ENCODE data around the gene CBARP.
"Not testable (repeated sequence)": the region's sequence is repeated elsewhere in the genome, so short reads cannot be mapped to it uniquely, and the experiment has no call there.

The CBARP gene

DNA sequence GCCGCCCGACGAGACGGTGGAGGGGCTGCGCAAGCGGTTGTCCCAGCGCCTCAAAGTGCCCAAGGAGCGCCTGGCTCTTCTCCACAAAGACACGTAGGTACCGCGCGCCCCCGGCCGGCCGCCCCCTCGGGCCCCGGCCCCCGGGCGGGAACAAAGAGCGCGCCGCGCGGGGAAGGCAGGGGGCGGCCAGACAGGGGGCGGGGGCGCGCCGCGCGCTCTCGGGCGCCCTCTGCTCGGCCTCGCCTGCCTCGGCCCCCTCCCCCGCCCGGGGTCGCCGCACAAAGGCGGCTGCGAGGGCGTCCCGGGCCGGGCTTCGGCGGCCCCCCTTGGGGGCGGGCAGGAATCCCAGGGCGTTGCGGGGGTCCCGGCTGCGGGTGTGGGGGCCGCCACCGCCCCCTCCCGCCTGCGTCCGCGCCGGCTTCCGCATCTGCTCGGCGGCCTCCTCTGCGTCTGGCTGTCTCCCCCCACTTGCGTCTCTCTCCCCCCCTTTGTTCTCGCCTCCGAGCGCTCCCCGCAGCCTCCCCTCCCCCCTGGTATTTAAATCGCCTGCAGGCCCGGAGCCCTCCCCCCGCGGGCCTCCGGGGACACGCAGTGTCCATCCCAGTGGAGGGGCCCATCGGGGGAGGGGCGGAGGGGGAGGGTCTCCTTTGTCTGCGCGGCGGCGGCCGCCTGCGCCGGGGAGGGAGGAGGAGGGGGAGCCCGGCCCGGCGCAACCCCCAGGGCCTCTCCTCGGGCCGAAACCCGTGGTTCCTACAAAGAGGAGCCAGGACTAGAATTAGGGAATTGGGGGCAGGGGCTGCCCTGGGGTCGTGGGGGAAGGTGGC lies 12.8 kb upstream of the CBARP start:
- FAIRE-seq, result no peak

DNA sequence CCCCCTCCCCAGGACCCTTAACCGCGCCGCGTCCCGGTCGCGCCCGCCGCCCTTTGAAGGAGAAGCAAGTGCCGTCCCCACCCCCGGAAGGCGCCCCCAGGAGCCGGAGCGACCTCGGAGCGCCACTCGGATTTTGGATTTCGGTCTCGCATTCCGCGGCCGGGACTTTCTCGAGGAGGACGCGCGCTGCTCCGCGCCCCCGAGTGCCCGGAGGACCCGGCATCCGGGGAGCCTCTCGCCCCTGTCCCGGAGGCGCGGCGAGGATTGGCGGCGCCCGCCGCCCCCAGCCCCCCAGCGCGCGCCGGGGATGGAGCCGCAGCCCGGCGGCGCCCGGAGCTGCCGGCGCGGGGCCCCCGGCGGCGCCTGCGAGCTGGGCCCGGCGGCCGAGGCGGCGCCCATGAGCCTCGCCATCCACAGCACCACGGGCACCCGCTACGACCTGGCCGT lies 12.2 kb upstream of the CBARP start:
- FAIRE-seq, result no peak

DNA sequence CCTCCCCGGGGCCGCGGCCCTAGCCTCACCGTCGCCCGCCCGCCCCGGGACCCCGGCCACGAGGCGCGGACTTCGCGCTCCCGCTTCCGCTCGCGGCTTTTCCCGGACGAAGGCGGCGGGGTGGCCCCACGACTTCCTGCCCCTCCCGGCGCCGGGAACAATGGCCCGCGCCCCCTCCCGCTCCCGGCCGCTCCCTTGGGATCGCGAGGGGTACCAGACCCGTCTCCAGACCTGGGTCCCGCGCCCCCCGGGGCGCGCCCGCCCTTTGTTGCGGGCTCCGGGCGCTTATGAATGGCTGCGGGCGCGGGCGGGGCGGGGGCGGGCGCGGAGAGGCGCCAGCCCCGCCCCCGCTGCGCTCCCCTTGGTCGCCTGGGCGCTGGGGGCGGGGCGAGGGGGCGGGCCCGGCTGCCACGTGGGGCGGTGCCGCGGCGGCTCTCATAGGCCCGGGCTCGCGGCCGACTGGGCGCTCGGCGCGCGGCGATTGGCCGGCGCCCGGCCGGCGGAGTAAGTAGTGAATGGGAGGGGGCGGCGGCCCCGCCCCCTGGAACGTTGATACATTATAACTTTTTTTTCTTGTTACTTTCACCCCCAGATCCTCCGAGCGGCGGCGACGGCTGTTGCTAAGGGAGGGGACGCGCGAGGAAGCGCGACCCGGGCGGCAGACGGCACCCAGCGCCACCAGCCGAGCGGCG lies 11.6 kb upstream of the CBARP start:
- FAIRE-seq, result no peak

GRCh38 chr19:1248786-1249297 lies 11.0 kb upstream of the CBARP start:
- no peak for FAIRE-seq

- FAIRE-seq, result no peak
These were observed 10.5 kb upstream of the CBARP start, which contains the start of gene MIDN for GRCh38 chr19:1248139-1248785. MIDN (plus strand) TSS chr19:1248583; CDS start chr19:1250297, 1,714 bp downstream.

- FAIRE-seq, result no peak
These were observed 9.9 kb upstream of the CBARP start for GRCh38 chr19:1247748-1248138.

DNA sequence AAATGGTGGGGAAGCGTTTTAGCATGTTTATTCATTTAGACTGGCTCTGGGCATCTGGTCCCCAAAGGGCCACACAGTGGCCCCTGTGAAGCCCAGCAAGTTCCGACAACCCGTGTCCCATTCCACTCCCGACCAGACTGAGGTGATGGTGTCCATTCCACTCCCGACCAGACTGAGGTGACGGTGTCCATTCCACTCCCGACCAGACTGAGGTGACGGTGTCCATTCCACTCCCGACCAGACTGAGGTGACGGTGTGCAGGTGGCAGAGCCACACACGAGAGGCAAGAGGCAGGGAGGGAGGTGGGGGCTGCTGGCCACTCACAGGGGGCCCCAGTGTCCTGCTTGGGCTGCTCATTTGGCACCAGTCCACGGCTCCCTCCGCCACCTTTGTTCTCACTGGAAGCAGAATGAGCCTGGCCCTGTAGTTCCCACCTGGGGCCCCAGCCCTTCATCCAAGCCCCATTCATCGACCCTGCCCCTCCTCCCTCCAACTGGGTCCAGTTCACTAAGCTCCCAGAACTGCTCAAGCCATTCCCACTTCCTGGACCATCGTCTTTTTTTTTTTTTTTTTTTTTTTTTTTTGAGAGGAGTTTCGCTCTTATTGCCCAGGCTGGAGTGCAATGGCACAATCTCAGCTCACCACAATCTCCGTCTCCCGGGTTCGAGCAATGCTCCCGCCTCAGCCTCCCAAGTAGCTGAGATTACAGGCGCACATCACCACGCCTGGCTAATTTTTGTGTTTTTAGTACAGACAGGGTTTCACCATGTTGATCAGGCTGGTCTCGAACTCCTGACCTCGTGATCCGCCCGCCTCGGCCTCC lies 8.7 kb upstream of the CBARP start:
- not testable (repeated sequence) for FAIRE-seq

DNA sequence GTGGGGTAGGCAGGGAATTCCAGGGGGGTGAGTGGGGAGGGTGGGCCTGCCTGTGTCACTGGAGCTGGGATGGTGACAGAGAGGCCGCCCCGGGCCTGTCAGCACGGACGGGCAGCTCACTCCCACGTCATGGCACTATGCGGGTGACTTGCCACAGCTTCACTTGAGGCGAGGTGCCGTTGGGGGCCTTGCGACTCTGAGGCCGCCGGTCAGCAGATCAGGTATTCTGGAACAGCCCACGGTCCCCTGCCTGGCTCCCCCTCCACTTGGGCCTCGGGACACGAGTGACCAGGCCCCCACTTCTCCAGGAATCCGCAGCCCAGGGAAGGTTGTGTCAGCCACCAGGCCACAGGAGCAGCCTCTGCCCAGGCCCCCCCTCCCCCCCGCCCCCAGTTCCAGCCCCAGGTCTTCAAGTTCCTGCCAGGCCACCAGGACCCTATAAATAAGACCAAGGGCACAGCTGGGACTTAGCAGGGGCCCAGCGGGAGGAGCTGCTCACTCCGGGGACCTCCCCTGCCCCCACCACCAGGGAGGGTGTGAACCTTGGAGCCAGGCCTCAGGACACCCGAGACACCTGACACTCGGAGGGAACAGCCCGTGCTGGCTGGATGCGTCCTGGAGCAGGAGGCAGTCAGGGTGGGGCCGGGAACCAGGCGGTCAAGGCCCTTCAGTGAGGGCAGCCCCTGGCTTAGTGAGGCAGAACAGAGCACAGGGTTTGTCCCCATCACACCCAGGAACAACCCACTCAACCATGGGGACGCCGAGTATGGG lies 7.9 kb upstream of the CBARP start:
- FAIRE-seq, result no peak

DNA sequence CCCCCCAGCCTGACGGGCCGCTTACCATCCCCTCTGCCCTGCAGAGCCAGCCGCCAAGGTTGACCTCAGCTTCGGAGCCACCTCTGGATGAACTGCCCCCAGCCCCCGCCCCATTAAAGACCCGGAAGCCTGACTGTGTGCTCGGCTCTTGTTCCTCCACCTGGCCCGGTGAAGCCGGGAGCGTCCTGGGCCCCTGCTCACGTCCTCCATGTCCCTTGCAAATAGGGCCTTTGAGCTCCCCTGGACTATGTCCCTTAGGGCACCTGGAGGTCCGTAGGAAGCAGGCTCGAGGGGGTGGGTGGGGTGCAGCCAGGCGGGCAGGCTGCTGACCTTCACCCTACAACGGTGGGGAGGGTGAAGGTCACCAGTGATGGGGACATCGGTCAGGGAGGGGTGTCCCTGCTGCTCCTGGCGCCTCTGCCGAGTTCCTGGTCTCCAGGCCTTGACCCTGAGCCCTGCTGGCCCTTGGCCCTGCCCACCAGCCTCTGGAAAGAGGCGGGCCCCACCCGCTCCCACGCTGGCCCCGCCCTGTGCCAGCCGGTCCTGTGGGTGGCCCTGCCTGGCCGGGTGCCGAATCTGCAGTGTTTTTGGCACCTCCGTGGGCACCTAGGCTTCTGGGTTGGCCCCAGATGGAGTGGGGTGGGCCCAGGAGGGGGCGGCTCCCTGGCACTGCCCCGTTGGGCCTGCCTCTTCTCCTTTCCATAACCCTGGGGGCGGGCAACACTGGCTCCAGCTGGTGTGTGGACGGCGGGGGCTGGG lies 7.1 kb upstream of the CBARP start:
- FAIRE-seq, result no peak

DNA sequence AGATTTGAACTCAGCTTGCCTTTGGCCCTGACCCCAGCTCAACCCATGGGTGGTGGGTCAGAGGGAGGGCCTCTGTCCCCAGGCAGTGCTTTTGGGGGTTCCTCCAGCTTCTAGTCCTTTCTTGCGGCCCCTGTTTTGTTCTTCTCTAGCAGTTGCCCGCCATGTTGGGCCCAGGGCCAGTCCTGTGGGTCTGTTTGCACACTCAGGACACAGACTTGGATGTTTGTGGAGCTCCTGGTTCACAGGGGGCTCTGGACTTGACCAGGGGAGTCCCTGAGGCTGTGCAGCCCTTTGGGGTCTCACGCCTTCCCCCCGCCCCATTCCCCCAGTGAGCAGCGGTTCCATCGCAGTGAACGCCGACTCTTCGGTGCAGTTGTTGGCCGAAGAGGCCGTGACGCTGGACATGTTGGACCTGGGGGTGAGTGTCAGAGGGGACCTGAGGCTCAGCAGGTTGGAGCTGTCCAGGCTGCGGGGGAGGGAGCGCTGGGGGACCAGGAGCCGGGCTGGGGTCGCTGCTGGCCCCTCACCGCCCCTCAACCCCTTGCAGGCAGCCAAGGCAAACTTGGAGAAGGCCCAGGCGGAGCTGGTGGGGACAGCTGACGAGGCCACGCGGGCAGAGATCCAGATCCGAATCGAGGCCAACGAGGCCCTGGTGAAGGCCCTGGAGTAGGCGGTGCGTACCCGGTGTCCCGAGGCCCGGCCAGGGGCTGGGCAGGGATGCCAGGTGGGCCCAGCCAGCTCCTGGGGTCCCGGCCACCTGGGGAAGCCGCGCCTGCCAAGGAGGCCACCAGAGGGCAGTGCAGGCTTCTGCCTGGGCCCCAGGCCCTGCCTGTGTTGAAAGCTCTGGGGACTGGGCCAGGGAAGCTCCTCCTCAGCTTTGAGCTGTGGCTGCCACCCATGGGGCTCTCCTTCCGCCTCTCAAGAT lies 6.2 kb upstream of the CBARP start:
- FAIRE-seq, result no peak

DNA sequence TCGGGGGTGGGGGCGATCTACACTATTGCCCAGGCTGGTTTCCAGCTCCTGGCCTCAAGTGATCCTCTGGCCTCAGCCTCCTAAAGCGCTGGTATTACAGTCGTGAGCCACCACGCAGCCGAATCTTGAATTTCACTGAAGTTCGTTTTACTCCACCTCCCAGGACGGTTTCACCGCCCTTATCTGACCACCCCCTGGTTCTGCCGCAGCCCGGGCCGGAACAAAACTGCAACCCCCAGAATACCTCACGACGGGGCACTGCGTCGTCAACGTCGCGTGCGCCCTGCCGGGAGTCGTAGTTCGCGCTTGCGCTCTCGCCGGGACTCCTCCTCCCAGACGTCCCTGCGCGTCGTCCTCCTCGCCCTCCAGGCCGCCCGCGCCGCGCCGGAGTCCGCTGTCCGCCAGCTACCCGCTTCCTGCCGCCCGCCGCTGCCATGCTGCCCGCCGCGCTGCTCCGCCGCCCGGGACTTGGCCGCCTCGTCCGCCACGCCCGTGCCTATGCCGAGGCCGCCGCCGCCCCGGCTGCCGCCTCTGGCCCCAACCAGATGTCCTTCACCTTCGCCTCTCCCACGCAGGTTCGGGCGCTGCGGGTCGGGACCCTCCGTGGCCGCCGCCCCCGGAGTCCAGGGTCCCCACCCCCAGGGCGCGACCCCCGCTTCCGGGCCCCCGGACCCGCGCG lies 3.8 kb upstream of the CBARP start, which contains the start of gene ATP5F1D:
ATP5F1D (plus strand) TSS at position 335 of the 679 bp plus-strand sequence; CDS start at position 435, 100 bp downstream.
- FAIRE-seq, result no peak

DNA sequence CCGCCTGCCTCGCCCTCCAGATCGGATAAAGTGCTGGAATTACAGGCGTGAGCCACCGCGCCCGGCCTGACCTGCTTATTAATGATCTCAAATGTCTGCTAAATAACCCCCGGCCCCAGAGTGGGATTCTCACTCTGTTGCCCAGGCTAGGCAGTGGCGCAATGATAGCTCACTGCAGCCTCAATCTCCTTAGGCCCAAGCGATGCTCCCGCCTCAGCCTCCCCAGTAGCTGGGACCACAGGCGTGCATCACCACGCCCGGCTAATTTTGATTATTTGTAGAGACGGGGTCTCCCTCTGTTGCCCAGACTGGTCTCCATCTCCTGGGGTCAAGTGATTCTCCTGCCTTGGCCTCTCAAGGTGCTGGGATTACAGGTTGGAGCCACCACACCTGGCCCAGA lies 3.1 kb upstream of the CBARP start:
- no peak for FAIRE-seq

DNA sequence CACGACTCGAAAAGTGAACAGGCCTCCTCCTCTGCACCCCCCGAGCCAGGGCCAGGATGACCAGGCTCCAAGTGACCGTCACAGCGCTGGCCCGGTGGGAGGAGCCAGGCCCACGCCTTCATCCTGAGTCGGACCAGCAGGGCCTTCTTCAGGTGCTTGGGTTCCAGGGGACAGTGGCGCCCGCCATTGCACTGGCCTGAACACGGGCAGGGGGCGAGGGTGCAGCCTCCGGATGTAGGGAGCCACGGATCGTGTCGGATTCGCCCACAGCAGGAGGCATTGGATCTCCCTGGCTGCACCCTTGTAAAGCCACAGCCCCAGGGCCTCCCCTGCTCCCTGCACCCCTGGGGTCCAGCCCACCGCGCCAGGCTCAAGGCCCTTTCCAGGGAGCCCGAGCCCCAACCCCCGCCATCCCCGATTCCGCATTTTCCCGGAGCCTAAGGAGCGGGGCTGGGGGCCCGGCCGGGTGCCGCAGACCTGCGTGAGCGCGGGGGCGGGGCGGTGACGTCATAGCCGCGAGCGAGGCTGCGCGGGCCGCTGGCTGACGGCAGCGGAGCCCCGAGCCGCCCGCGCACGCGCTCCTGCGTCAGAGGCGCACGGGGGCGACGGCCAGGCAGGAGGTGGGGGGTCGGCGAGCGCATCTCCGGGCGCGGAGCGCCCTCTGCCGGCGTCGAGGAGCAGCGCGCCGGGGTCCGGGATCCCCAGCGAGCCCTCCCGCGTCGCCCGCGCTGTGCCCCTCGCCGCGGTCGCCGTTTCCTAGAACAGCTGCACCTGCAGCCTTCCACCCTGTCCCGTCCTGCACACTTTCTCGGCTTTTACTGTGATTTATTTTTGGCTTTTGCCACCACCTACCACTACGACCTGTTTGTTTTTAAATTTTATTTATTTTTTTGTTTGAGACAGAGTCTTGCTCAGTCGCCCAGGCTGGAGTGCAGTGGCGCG lies 2.3 kb upstream of the CBARP start:
- FAIRE-seq, result no peak

DNA sequence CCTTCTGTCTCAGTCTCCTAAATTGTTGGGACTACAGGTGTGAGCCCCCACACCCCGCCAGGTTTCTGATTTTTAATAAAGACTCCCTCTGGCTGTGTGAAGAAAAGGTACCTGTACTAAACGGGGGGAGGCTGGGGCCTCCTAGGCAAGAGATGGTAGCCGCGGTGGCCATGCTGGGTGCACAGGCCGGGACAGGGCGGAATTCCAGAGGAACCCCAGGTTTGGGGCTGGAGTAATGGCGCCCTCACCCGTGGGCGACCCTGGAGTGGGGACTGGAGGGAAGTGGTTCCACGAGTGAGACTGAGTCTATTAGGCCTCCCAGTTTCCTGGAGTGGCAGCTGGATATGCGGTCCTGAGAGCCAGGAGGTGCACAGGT lies 1.6 kb upstream of the CBARP start:
- no peak for FAIRE-seq

GRCh38 chr19:1238369-1239303 lies 831 bp upstream of the CBARP start:
- FAIRE-seq, result no peak

DNA sequence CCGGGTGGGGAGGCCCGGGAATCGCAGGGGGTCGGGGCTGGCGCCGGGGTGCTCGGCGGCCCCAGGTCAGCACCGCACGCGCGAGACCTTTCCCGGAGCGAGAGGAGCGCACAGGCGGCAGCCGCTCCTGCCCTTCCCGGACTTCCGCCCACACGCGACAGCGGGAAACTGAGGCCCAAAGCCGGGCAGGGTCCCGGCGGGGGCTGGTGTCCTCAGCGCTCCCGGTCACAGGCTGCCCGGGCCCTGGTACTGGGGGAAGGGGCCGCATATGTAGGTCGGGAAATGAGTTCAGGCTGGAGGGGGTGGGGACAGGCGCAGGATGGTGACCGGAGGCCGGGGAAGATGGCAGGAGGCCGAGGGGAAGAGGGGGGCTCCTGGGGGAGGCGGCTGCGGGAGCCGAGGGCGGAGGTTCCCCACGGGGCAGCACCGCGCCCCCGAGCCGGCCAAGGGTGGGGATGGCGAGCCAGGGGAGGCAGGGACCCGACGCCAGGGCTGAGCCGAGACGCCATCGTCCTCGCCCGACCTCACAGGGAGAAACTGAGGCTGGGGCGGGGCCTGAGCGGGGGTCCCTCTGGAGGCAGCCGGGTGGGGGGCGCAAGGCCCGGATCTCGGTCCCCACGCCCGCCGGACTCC lies 662 bp downstream of the CBARP start:
- FAIRE-seq, result no peak

Measured in TTC549 (cell line).